ENCODE results near the gene OR4F17. TPM values are rescaled to one million over a fixed set of nuclear protein-coding genes. Genes with fewer than 3 reads are reported as not detected.
"Not testable (repeated sequence)": the region's sequence is repeated elsewhere in the genome, so short reads cannot be mapped to it uniquely, and the experiment has no call there.

The OR4F17 gene
- total RNA-seq = not detected

- H3K27me3 ChIP-seq; H3K36me3 ChIP-seq; DNase-seq (ENCODE audit: low spot score); H3K4me3 ChIP-seq; H3K9me3 ChIP-seq; H3K27ac ChIP-seq; H3K4me1 ChIP-seq: not testable (repeated sequence)
These were observed at the start of gene OR4F17 for GRCh38 chr19:106804-107203. Gene OR4F17, plus strand, starts transcription at chr19:107104. Its CDS starts 3,575 bp downstream, at chr19:110679.

- H3K36me3 ChIP-seq; H3K27me3 ChIP-seq; DNase-seq (ENCODE audit: low spot score); H3K27ac ChIP-seq; H3K4me1 ChIP-seq; H3K9me3 ChIP-seq: not testable (repeated sequence)
- peak overlapping the region in 1 of 2 donors; percentile 37 for H3K4me3 ChIP-seq
These were observed 36.1 kb upstream of the OR4F17 start for GRCh38 chr19:70793-71192.

DNA sequence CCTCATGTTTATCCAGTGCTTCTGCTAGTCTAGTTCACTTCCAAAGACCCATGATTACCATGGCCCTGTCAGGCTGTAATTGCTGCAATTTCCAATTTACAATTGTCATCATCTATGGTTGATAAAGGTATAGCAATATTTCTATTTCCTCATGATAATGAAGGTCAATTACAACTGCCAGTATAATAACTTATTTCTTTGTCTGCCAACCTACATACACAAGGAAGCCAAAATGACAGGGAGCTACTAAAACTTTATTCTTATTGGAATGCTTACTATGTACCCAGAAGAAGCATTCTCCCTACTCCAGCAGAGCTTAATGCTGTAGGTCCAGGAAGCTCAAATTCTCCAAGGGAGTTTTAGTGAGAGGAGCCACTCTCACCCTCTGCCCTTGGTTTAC, 24.0 kb upstream of the OR4F17 start:
- H3K4me3 ChIP-seq; H3K9me3 ChIP-seq; H3K27me3 ChIP-seq; H3K27ac ChIP-seq; H3K36me3 ChIP-seq; DNase-seq (ENCODE audit: low spot score); H3K4me1 ChIP-seq: not testable (repeated sequence)

- not testable (repeated sequence) for H3K27me3 ChIP-seq; H3K4me1 ChIP-seq; H3K27ac ChIP-seq; H3K36me3 ChIP-seq; H3K4me3 ChIP-seq; H3K9me3 ChIP-seq; DNase-seq (ENCODE audit: low spot score)
These were observed 23.3 kb upstream of the OR4F17 start for GRCh38 chr19:83626-84025.

- H3K4me1 ChIP-seq; H3K9me3 ChIP-seq; H3K27me3 ChIP-seq; DNase-seq (ENCODE audit: low spot score); H3K27ac ChIP-seq; H3K36me3 ChIP-seq; H3K4me3 ChIP-seq: not testable (repeated sequence)
These were observed 16.2 kb upstream of the OR4F17 start for GRCh38 chr19:90678-91077.

DNA sequence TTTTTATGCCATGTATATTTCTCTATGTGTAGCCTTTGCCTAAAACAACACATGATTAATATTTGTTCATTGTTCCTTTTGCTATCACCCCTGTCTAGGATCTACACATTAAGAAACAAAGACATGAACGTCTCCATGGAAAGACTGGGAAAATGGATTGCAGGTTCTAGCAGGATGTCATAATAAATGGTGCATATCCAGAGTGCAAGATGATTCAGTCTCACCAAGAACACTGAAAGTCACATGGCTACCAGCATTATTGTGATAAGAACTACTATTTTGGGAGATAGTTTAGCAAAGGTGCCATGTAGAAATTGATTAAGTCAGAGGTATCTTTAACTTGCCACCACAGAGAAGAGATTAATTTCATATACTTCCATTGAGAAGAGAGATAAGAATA, 12.1 kb upstream of the OR4F17 start:
- not testable (repeated sequence) for H3K36me3 ChIP-seq; H3K27ac ChIP-seq; H3K9me3 ChIP-seq; DNase-seq (ENCODE audit: low spot score); H3K4me3 ChIP-seq; H3K27me3 ChIP-seq; H3K4me1 ChIP-seq

- not testable (repeated sequence) for DNase-seq (ENCODE audit: low spot score); H3K4me3 ChIP-seq; H3K36me3 ChIP-seq; H3K9me3 ChIP-seq; H3K27me3 ChIP-seq; H3K27ac ChIP-seq; H3K4me1 ChIP-seq
These were observed 9.3 kb upstream of the OR4F17 start for GRCh38 chr19:97647-98046.

GRCh38 chr19:120443-121140, 13.7 kb downstream of the OR4F17 start:
- H3K27me3 ChIP-seq; H3K4me3 ChIP-seq; H3K36me3 ChIP-seq; H3K9me3 ChIP-seq; DNase-seq (ENCODE audit: low spot score); H3K4me1 ChIP-seq; H3K27ac ChIP-seq: not testable (repeated sequence)

Other genes with a start within 250 kb of the OR4F17 start
- gene PLPP2, start 184.3 kb downstream of the OR4F17 start, total RNA-seq = 1 to 10 TPM in 1 of 2 donors, under 1 TPM in 1; 0.82 to 3.3 TPM
- 10 to 100 TPM; 15.2 to 22.4 TPM for gene MIER2, start 237.7 kb downstream of the OR4F17 start, total RNA-seq